Neuron (in vitro differentiated cells): ENCODE data around the gene TRAM2.

Source experiments
- H2AFZ ChIP-seq: one replicate; pipeline ENCODE4 v1.6.1; 2013; ENCODE audit warnings: low read depth, mild to moderate bottlenecking, inconsistent platforms, low read length, moderate library complexity
- H3K27me3 ChIP-seq: one replicate; pipeline ENCODE4 v1.6.1; 2013; ENCODE audit warnings: low read length; ENCODE audit not compliant: insufficient read depth
- H3K36me3 ChIP-seq: one replicate; pipeline ENCODE4 v1.6.1; 2013; ENCODE audit warnings: low read length; ENCODE audit not compliant: insufficient read depth
- H3K4me1 ChIP-seq: one replicate; pipeline ENCODE4 v1.6.1; 2013; ENCODE audit warnings: low read length; ENCODE audit not compliant: insufficient read depth
- H3K4me3 ChIP-seq: 2 replicates; pipeline ENCODE4 v1.5.1; 2013; ENCODE audit warnings: mild to moderate bottlenecking, low read length, moderate library complexity
- H3K9me3 ChIP-seq: one replicate; pipeline ENCODE4 v1.6.1; 2013; ENCODE audit warnings: low read length

Gene TRAM2

GRCh38 chr6:52553719-52554118, 23.1 kb downstream of the TRAM2 start:
- H3K9me3 ChIP-seq: no peaks in the 10 kb centered on the region
- H2AFZ ChIP-seq: no peak overlapping the region
- H3K36me3 ChIP-seq: no peaks in the 10 kb centered on the region
- peaks cover 16% of the 10 kb centered on the region for H3K4me1 ChIP-seq
- H3K27me3 ChIP-seq: no peaks in the 10 kb centered on the region
- no peak overlapping the region for H3K4me3 ChIP-seq

DNA sequence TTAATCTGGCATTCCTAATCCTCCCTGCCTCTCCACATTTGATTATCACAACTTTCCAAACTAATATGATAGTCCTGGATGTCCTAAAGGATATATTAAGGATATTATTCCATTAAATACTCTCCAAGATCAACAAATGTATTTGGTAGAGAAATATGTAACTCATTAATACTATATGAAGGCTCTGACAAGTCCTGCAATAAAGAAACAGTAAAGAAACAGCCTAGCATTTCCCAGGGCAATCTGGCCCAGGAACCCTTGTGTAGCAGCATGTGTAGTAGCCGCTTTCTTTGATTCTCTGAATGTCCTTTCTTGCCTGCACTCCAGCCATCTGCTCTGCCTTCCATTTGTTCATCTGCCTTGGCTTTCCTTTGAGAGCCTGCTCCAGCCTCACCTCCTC, 23.7 kb downstream of the TRAM2 start:
- Histone ChIP-seq H3K27me3 (no peaks in the 10 kb centered on the region), H3K4me1 (peaks cover 16% of the 10 kb centered on the region), H3K9me3 (no peaks in the 10 kb centered on the region)

GRCh38 chr6:52552278-52552643, 24.6 kb downstream of the TRAM2 start:
- Histone ChIP-seq H3K27me3 (no peaks in the 10 kb centered on the region), H3K9me3 (no peaks in the 10 kb centered on the region), H2AFZ (no peak overlapping the region), H3K4me1 (peaks cover 16% of the 10 kb centered on the region), H3K36me3 (no peaks in the 10 kb centered on the region), H3K4me3 (no peak overlapping the region)

More for the DNA sequence above, 23.7 kb downstream of the TRAM2 start:
- Histone ChIP-seq H3K4me3 (no peak overlapping the region), H3K36me3 (no peaks in the 10 kb centered on the region), H2AFZ (no peak overlapping the region)

- H3K4me1 ChIP-seq: peaks cover 16% of the 10 kb centered on the region
- H3K4me3 ChIP-seq: no peak overlapping the region
- H3K27me3 ChIP-seq: no peaks in the 10 kb centered on the region
- H3K36me3 ChIP-seq: no peaks in the 10 kb centered on the region
- no peak overlapping the region for H2AFZ ChIP-seq
- H3K9me3 ChIP-seq: no peaks in the 10 kb centered on the region
Measured at GRCh38 chr6:52551483-52552277, 25.2 kb downstream of the TRAM2 start.

DNA sequence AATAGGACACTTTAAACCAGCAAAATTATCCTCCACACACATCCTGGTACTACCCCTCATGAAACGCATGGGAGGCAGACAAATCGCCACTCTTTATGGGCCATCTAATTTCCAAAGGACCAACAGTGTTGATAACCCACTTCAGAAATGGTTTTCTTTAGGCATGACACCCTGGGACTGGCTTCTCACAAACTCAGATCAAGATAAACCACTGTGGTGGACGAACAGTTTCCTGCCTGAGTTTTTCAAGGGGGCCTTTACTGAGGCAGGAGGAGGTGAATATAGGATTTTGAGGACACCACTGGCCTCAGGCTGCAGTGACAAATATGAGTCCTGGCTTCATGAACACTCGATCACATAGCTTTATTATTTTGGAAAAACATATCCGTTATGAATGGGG, 26.0 kb downstream of the TRAM2 start:
- Histone ChIP-seq H3K27me3 (no peaks in the 10 kb centered on the region), H2AFZ (no peak overlapping the region), H3K9me3 (no peaks in the 10 kb centered on the region), H3K4me3 (no peak overlapping the region), H3K36me3 (no peaks in the 10 kb centered on the region), H3K4me1 (peaks cover 16% of the 10 kb centered on the region)

DNA sequence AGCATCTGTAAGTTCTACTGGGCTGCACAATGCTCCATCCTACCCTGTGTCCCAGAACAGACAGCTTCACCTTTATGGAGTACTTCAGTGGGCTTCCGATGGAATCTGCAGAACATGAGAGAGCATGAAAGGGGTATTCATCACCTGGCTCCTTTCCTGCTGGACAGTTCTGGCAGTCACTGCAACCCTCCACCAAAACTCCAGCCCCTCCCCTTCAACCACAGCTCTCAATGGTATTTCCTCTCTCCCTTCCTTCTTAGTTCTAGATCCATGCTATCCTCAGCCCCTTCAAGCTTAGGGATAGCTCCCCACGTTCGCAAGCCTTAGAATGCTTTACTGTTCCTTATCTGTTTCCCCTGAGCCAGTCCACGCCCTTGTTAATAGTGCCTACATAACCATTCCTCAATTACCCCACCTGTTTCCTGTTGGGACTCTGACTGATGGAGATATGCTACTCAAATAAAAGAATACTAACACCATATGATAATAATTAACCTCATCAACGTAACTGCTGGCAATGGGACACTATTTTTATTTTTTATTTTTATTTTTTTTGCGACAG, 26.8 kb downstream of the TRAM2 start:
- H3K36me3 ChIP-seq: no peaks in the 10 kb centered on the region
- H2AFZ ChIP-seq: no peak overlapping the region
- H3K9me3 ChIP-seq: no peaks in the 10 kb centered on the region
- H3K27me3 ChIP-seq: no peaks in the 10 kb centered on the region
- H3K4me1 ChIP-seq: peaks cover 16% of the 10 kb centered on the region
- H3K4me3 ChIP-seq: no peak overlapping the region

GRCh38 chr6:52549428-52549827, 27.4 kb downstream of the TRAM2 start:
- Histone ChIP-seq H3K27me3 (no peaks in the 10 kb centered on the region), H3K4me1 (peaks cover 16% of the 10 kb centered on the region), H3K36me3 (no peaks in the 10 kb centered on the region), H3K4me3 (no peak overlapping the region), H3K9me3 (no peaks in the 10 kb centered on the region), H2AFZ (no peak overlapping the region)

DNA sequence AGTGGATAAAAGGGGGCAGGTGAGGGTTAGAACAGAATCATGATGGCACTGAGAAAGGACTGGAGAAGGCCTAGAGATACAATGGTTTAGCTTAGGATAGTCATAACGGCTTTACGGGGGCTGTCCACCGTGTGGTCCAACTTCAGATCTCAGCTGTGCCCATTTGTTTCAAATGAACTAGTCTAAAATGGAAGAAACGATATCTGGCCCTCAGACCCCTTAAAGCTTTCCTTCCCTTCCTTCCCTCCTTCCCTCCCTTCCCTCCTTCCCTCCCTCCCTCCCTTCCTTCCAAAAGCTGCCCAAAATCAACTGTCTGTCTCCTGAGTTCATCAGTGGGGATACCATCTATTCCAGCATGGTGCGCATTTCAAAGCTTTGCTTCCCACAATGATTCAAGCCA, 27.9 kb downstream of the TRAM2 start:
- peaks cover 16% of the 10 kb centered on the region for H3K4me1 ChIP-seq
- H3K9me3 ChIP-seq: no peaks in the 10 kb centered on the region
- no peaks in the 10 kb centered on the region for H3K27me3 ChIP-seq
- H2AFZ ChIP-seq: no peak overlapping the region
- no peaks in the 10 kb centered on the region for H3K36me3 ChIP-seq
- no peak overlapping the region for H3K4me3 ChIP-seq

DNA sequence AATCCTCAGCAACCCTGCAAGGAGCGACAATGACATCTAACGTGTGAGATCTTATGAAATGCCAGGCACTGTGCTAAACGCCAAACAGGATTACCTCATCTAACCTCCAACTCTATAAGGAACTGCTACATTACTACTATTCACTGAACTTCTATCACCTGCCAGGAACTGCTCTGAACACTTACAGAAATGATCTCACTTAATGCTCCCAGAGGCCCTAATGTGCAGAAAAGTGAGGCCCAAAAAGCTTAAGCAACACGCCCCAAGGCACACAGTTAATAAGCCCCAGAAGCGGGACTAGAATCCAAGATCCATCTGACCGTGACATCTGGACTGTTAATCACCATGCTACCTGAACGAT, 28.5 kb downstream of the TRAM2 start:
- peaks cover 20% of the 10 kb centered on the region for H3K4me1 ChIP-seq
- H3K4me3 ChIP-seq: no peak overlapping the region
- no peaks in the 10 kb centered on the region for H3K9me3 ChIP-seq
- no peaks in the 10 kb centered on the region for H3K27me3 ChIP-seq
- no peaks in the 10 kb centered on the region for H3K36me3 ChIP-seq
- H2AFZ ChIP-seq: no peak overlapping the region

- Histone ChIP-seq H2AFZ (no peak overlapping the region), H3K9me3 (no peaks in the 10 kb centered on the region), H3K36me3 (no peaks in the 10 kb centered on the region), H3K27me3 (no peaks in the 10 kb centered on the region), H3K4me1 (peaks cover 20% of the 10 kb centered on the region), H3K4me3 (no peak overlapping the region)
Measured at GRCh38 chr6:52547647-52548352, 29.1 kb downstream of the TRAM2 start.

DNA sequence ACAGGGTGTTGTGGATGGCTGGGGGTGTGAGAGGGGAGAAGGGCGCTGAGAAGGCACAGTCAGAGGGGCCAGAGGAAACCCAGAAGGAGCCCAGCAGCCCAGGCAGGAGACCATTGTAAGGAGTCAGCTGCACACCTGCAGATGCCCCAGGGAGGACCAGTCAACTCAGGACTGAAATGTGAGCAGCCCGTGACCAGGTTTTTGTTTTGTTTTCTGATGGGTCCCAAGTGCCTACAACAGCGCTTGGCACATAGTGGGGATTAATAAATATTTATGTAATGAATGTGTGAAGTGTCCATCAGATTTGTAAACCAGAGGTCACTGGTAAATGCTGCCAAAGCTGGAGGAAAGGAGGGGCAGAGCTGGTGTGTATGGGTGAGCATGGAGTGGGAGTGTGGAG, 30.2 kb downstream of the TRAM2 start:
- Histone ChIP-seq H3K36me3 (no peaks in the 10 kb centered on the region), H3K4me1 (peaks cover 12% of the 10 kb centered on the region), H3K4me3 (no peak overlapping the region), H3K9me3 (no peaks in the 10 kb centered on the region), H3K27me3 (no peaks in the 10 kb centered on the region), H2AFZ (no peak overlapping the region)

GRCh38 chr6:52546192-52546591, 30.7 kb downstream of the TRAM2 start:
- H2AFZ ChIP-seq: no peak overlapping the region
- no peaks in the 10 kb centered on the region for H3K9me3 ChIP-seq
- no peak overlapping the region for H3K4me3 ChIP-seq
- H3K27me3 ChIP-seq: no peaks in the 10 kb centered on the region
- H3K36me3 ChIP-seq: no peaks in the 10 kb centered on the region
- peaks cover 7% of the 10 kb centered on the region for H3K4me1 ChIP-seq

GRCh38 chr6:52545406-52546119, 31.3 kb downstream of the TRAM2 start:
- H3K27me3 ChIP-seq: no peaks in the 10 kb centered on the region
- peaks cover 4% of the 10 kb centered on the region for H3K4me1 ChIP-seq
- no peaks in the 10 kb centered on the region for H3K36me3 ChIP-seq
- no peaks in the 10 kb centered on the region for H3K9me3 ChIP-seq
- no peak overlapping the region for H3K4me3 ChIP-seq
- H2AFZ ChIP-seq: no peak overlapping the region
